NK-92 (cell line): ENCODE results near the gene COG4.
"Not testable (repeated sequence)": the region's sequence is repeated elsewhere in the genome, so short reads cannot be mapped to it uniquely, and the experiment has no call there.

ENCODE experiments used
- DNase-seq: peaks from one replicate; lab custom pipeline; 2025; ENCODE audit not compliant: unreplicated experiment; lab: John Stamatoyannopoulos, UW

COG4 gene

GRCh38 chr16:70457446-70458166 lies 65.7 kb downstream of the COG4 start:
- no peak for DNase-seq

- DNase-seq = no peak
These were observed 67.4 kb downstream of the COG4 start for GRCh38 chr16:70455910-70456309.

- no peak for DNase-seq
These were observed 68.9 kb downstream of the COG4 start, which contains the start of gene FCSK for GRCh38 chr16:70454222-70455034. Gene FCSK (plus strand): TSS chr16:70454595. CDS start chr16:70463191, 8,596 bp downstream.

GRCh38 chr16:70453892-70454221 lies 69.5 kb downstream of the COG4 start:
- DNase-seq = no peak

- no peak for DNase-seq
These were observed 70.0 kb downstream of the COG4 start for GRCh38 chr16:70453117-70453891.

- not testable (repeated sequence) for DNase-seq
These were observed 72.4 kb downstream of the COG4 start for GRCh38 chr16:70451004-70451340.

GRCh38 chr16:70450142-70451003 lies 73.0 kb downstream of the COG4 start:
- DNase-seq = not testable (repeated sequence)

GRCh38 chr16:70448075-70448474 lies 75.3 kb downstream of the COG4 start:
- DNase-seq = no peak

- DNase-seq = no peak
These were observed 78.9 kb downstream of the COG4 start for GRCh38 chr16:70444249-70445063.

GRCh38 chr16:70442344-70442743 lies 81.0 kb downstream of the COG4 start:
- DNase-seq = no peak

GRCh38 chr16:70441406-70441990 lies 81.9 kb downstream of the COG4 start:
- DNase-seq = no peak

GRCh38 chr16:70440009-70440692 lies 83.2 kb downstream of the COG4 start:
- DNase-seq = no peak

GRCh38 chr16:70438969-70439862 lies 84.1 kb downstream of the COG4 start, which contains the start of gene ST3GAL2:
Gene ST3GAL2 (minus strand): TSS chr16:70439100. CDS start chr16:70398530, 40,570 bp downstream.
- peak; percentile 39 for DNase-seq

- no peak for DNase-seq
These were observed 84.8 kb downstream of the COG4 start for GRCh38 chr16:70438585-70438968.

GRCh38 chr16:70437582-70438557 lies 85.5 kb downstream of the COG4 start:
- DNase-seq = no peak

- DNase-seq = no peak
These were observed 86.3 kb downstream of the COG4 start for GRCh38 chr16:70437017-70437581.
